Fibroblast of lung (primary cell): ENCODE measurements around the gene SYT17. TPM values are rescaled to one million over a fixed set of nuclear protein-coding genes. Genes with fewer than 3 reads are reported as not detected.

Source experiments
- DNase-seq, 2 donors: peaks; one replicate each; pipeline versions ENCODE4 v3.0.0 to v3.0.0-alpha.2; 2010; ENCODE audit warnings: low read depth in 2 of 2
- H2AFZ ChIP-seq: 2 replicates; pipeline ENCODE4 v1.5.1; 2012; ENCODE audit warnings: low read length, control low read depth, inconsistent platforms
- H3K27ac ChIP-seq: 2 replicates; pipeline ENCODE4 v1.5.1; 2011; ENCODE audit warnings: low read length, control low read depth; ENCODE audit not compliant: insufficient read depth
- H3K27me3 ChIP-seq: 2 replicates; pipeline ENCODE4 v1.5.1; 2011; ENCODE audit warnings: mild to moderate bottlenecking, low read length; ENCODE audit not compliant: control insufficient read depth, insufficient read depth
- H3K36me3 ChIP-seq: 2 replicates; pipeline ENCODE4 v1.5.1; 2011; ENCODE audit warnings: low read length; ENCODE audit not compliant: control insufficient read depth, insufficient read depth
- H3K4me1 ChIP-seq: 2 replicates; pipeline ENCODE4 v1.5.1; 2011; ENCODE audit warnings: low read length; ENCODE audit not compliant: control insufficient read depth, insufficient read depth; ENCODE audit errors: extremely low read depth
- H3K4me2 ChIP-seq: 2 replicates; pipeline ENCODE4 v1.5.1; 2011; ENCODE audit warnings: low read length, control low read depth; ENCODE audit not compliant: insufficient read depth; ENCODE audit errors: extremely low read depth
- H3K4me3 ChIP-seq, 4 experiments: fragments of 200-600 bp in 1 of 4; sonication (generic) in 1 of 4; replicated peaks in 1 of 4; 2 replicates each; pipeline ENCODE4 v1.5.1; 2011 to 2016; ENCODE audit warnings: low read length in 4 of 4, low read depth in 3 of 4, mild to moderate bottlenecking in 3 of 4, control low read depth in 2 of 4, inconsistent platforms in 1 of 4, mixed read lengths in 1 of 4; ENCODE audit not compliant: insufficient read depth in 1 of 4; ENCODE audit errors: control extremely low read depth in 1 of 4
- H3K79me2 ChIP-seq: 2 replicates; pipeline ENCODE4 v1.5.1; 2012; ENCODE audit warnings: mild to moderate bottlenecking, low read length, inconsistent platforms; ENCODE audit not compliant: control insufficient read depth, insufficient read depth
- H3K9ac ChIP-seq: 2 replicates; pipeline ENCODE4 v1.5.1; 2011; ENCODE audit warnings: mild to moderate bottlenecking, low read length, control low read depth; ENCODE audit not compliant: insufficient read depth
- H3K9me3 ChIP-seq: 2 replicates; pipeline ENCODE4 v1.5.1; 2012; ENCODE audit warnings: low read depth, low read length; ENCODE audit not compliant: control insufficient read depth, insufficient read depth
- H4K20me1 ChIP-seq: 2 replicates; pipeline ENCODE4 v1.5.1; 2011; ENCODE audit warnings: low read length; ENCODE audit not compliant: control insufficient read depth, insufficient read depth; ENCODE audit errors: extremely low read depth
- EZH2 ChIP-seq: IDR thresholded peaks from 2 replicates; pipeline ENCODE4 v1.5.1; 2012; ENCODE audit warnings: low read length, control low read depth, mild to moderate bottlenecking; ENCODE audit errors: missing control alignments
- polyA plus RNA-seq, 2 donors: library from polyadenylated mRNA; depleted of rRNA in 1 of 2; stranded (reverse) in 1 of 2; unstranded in 1 of 2; fragments of >200 nt; gene quantifications; 2 replicates each; pipeline ENCODE4 v1.2.1, GENCODE V29; 2011 to 2012; ENCODE audit warnings: missing spikeins in 1 of 2
- total RNA-seq: library from RNA; depleted of rRNA; stranded (reverse); fragments of >200 nt; gene quantifications from 2 replicates; pipeline ENCODE4 v1.2.1, GENCODE V29; 2014
- TF ChIP-seq, protein P1 (sequence below), 2 donors: IDR thresholded peaks in 1 of 2; conservative IDR thresholded peaks in 1 of 2; 1 replicate in 1 of 2; 2 replicates in 1 of 2; pipeline ENCODE4 v1.5.1; 2011 to 2012; ENCODE audit warnings: low read length in 2 of 2, control low read depth in 1 of 2, inconsistent platforms in 1 of 2, low read depth in 1 of 2, mild to moderate bottlenecking in 1 of 2

The SYT17 gene
- total and polyA plus RNA-seq, 2 donors (not counting 1 experiment from before 2014, with no cell fraction given): 0.33 TPM; not detected in 1

DNA sequence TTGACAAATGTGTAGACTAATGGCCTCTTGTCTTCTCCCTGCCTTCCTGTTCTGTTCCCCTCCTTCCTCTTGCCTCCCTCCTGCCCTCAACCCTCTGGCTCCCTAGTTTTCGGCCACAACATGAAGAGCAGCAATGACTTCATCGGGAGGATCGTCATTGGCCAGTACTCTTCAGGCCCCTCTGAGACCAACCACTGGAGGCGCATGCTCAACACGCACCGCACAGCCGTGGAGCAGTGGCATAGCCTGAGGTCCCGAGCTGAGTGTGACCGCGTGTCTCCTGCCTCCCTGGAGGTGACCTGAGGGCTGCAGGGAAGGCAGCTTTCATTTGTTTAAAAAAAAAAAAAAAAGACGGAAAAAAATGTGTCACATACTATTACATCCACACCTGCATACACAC lies 98.7 kb downstream of the SYT17 start:
- TF ChIP-seq, protein P1, sequence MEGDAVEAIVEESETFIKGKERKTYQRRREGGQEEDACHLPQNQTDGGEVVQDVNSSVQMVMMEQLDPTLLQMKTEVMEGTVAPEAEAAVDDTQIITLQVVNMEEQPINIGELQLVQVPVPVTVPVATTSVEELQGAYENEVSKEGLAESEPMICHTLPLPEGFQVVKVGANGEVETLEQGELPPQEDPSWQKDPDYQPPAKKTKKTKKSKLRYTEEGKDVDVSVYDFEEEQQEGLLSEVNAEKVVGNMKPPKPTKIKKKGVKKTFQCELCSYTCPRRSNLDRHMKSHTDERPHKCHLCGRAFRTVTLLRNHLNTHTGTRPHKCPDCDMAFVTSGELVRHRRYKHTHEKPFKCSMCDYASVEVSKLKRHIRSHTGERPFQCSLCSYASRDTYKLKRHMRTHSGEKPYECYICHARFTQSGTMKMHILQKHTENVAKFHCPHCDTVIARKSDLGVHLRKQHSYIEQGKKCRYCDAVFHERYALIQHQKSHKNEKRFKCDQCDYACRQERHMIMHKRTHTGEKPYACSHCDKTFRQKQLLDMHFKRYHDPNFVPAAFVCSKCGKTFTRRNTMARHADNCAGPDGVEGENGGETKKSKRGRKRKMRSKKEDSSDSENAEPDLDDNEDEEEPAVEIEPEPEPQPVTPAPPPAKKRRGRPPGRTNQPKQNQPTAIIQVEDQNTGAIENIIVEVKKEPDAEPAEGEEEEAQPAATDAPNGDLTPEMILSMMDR (conservative IDR thresholded peaks at IDR 0.05 in 1 of 2, IDR thresholded peaks at IDR 0.05 in 1 of 2; ENCODE audit: low read depth in 1 of 2, low read length in 2 of 2): no peak
- no peak for TF ChIP-seq EZH2
- no peaks in the 10 kb centered on the region for H3K36me3 ChIP-seq

DNA sequence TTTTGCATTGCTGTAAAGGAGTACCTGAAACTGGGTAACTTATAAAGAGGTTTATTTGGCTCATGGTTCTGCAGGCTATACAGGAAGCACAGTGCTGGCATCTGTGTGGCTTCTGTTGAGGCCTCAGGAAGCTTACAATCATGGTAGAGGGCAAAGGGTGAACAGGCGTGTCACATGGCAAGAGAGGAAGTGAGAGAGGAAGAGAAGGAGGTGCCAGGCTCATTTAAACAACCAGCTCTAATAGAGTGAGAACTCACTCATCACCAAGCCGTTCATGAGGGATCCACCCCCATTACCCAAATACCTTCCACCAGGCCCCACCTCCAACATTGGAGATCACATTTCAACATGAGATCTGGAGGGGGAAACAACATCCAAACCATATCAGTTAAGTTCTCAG lies 101.1 kb downstream of the SYT17 start:
- Histone ChIP-seq H3K79me2 (no peaks in the 10 kb centered on the region), H3K4me2 (no peak overlapping the region), H3K9me3 (no peaks in the 10 kb centered on the region), H3K27me3 (no peaks in the 10 kb centered on the region), H3K36me3 (no peaks in the 10 kb centered on the region), H3K9ac (no peak overlapping the region), H4K20me1 (no peaks in the 10 kb centered on the region), H3K4me1 (no peaks in the 10 kb centered on the region), H3K27ac (no peak overlapping the region), H3K4me3 (no peak overlapping the region), H2AFZ (no peak overlapping the region)
- no peak for DNase-seq
- no peak for TF ChIP-seq EZH2
- TF ChIP-seq, protein P1 (conservative IDR thresholded peaks at IDR 0.05 in 1 of 2, IDR thresholded peaks at IDR 0.05 in 1 of 2; ENCODE audit: low read depth in 1 of 2, low read length in 2 of 2): no peak

More for the DNA sequence above, 98.7 kb downstream of the SYT17 start:
- H4K20me1 ChIP-seq: no peaks in the 10 kb centered on the region
- H3K9me3 ChIP-seq: no peaks in the 10 kb centered on the region
- no peak overlapping the region for H3K9ac ChIP-seq
- no peaks in the 10 kb centered on the region for H3K27me3 ChIP-seq
- H3K4me1 ChIP-seq: no peaks in the 10 kb centered on the region
- no peak overlapping the region for H2AFZ ChIP-seq
- no peaks in the 10 kb centered on the region for H3K79me2 ChIP-seq
- no peak overlapping the region for H3K4me3 ChIP-seq
- DNase-seq: no peak
- no peak overlapping the region for H3K27ac ChIP-seq
- no peak overlapping the region for H3K4me2 ChIP-seq

DNA sequence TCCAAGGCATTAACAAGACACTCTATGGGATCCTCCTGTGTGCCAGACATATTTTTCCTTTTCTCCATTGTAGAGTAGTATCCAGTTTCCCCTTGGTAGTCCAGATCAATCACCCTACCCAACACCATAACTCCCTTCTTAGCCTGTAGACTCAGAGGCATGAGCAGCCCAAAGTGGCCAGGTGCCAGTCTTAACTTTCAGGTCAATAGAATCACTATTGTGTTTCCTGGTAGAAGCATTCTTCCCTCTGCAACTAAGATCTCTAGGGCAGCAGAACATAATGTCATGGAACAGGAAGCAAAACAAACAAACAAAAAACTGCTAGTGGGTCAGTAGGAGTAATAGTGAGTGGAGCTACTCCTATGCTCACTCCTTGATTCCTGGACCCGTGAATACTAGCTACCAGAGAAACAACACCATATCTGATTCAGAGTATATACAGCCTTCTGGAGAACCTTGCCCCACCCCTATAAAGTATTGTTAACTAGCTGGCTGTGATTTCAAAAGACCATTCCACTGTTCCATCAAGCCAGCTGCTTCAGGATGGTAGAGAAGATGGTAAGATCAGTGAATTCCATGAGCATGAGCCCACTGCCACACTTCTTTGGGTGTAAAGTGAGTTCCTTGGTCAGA lies 106.2 kb downstream of the SYT17 start:
- no peaks in the 10 kb centered on the region for H3K4me1 ChIP-seq
- H2AFZ ChIP-seq: no peak overlapping the region
- H3K4me3 ChIP-seq: no peak overlapping the region
- no peaks in the 10 kb centered on the region for H3K9me3 ChIP-seq
- no peak overlapping the region for H3K9ac ChIP-seq
- H3K4me2 ChIP-seq: no peak overlapping the region
- H3K27ac ChIP-seq: no peak overlapping the region
- H3K79me2 ChIP-seq: no peaks in the 10 kb centered on the region
- no peaks in the 10 kb centered on the region for H3K27me3 ChIP-seq
- H3K36me3 ChIP-seq: no peaks in the 10 kb centered on the region
- TF ChIP-seq, protein P1 (conservative IDR thresholded peaks at IDR 0.05 in 1 of 2, IDR thresholded peaks at IDR 0.05 in 1 of 2; ENCODE audit: low read depth in 1 of 2, low read length in 2 of 2): no peak
- TF ChIP-seq EZH2: no peak
- no peaks in the 10 kb centered on the region for H4K20me1 ChIP-seq
- no peak for DNase-seq
